ENCODE results near the gene CHAC1.

CHAC1 gene

GRCh38 chr15:40936709-40937666 is 16.3 kb upstream of the CHAC1 start:
- H3K27me3 ChIP-seq (ENCODE audit: insufficient read depth, poor library complexity, severe bottlenecking) = no peaks in the 10 kb centered on the region
- H3K27ac ChIP-seq (replicated peaks) = no peak overlapping the region
- no peak overlapping the region for H3K4me3 ChIP-seq (replicated peaks; ENCODE audit: insufficient read depth, low read length)
- DNase-seq (ENCODE audit: low read depth in 1 of 2, low spot score in 1 of 2) = no peak
- TF ChIP-seq POLR2AphosphoS5 (IDR thresholded peaks at IDR 0.05; ENCODE audit: low read depth) (no peak), GABPA (IDR thresholded peaks at IDR 0.05; ENCODE audit: low read depth) (no peak), CTCF (IDR thresholded peaks at IDR 0.05; ENCODE audit: insufficient read depth, low read length) (no peak), SPI1 (IDR thresholded peaks at IDR 0.05; ENCODE audit: borderline replicate concordance, low read depth) (no peak)
- TF ChIP-seq, protein P1, sequence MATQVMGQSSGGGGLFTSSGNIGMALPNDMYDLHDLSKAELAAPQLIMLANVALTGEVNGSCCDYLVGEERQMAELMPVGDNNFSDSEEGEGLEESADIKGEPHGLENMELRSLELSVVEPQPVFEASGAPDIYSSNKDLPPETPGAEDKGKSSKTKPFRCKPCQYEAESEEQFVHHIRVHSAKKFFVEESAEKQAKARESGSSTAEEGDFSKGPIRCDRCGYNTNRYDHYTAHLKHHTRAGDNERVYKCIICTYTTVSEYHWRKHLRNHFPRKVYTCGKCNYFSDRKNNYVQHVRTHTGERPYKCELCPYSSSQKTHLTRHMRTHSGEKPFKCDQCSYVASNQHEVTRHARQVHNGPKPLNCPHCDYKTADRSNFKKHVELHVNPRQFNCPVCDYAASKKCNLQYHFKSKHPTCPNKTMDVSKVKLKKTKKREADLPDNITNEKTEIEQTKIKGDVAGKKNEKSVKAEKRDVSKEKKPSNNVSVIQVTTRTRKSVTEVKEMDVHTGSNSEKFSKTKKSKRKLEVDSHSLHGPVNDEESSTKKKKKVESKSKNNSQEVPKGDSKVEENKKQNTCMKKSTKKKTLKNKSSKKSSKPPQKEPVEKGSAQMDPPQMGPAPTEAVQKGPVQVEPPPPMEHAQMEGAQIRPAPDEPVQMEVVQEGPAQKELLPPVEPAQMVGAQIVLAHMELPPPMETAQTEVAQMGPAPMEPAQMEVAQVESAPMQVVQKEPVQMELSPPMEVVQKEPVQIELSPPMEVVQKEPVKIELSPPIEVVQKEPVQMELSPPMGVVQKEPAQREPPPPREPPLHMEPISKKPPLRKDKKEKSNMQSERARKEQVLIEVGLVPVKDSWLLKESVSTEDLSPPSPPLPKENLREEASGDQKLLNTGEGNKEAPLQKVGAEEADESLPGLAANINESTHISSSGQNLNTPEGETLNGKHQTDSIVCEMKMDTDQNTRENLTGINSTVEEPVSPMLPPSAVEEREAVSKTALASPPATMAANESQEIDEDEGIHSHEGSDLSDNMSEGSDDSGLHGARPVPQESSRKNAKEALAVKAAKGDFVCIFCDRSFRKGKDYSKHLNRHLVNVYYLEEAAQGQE (IDR thresholded peaks at IDR 0.05; ENCODE audit: insufficient replicate concordance, low read depth) = no peak

DNA sequence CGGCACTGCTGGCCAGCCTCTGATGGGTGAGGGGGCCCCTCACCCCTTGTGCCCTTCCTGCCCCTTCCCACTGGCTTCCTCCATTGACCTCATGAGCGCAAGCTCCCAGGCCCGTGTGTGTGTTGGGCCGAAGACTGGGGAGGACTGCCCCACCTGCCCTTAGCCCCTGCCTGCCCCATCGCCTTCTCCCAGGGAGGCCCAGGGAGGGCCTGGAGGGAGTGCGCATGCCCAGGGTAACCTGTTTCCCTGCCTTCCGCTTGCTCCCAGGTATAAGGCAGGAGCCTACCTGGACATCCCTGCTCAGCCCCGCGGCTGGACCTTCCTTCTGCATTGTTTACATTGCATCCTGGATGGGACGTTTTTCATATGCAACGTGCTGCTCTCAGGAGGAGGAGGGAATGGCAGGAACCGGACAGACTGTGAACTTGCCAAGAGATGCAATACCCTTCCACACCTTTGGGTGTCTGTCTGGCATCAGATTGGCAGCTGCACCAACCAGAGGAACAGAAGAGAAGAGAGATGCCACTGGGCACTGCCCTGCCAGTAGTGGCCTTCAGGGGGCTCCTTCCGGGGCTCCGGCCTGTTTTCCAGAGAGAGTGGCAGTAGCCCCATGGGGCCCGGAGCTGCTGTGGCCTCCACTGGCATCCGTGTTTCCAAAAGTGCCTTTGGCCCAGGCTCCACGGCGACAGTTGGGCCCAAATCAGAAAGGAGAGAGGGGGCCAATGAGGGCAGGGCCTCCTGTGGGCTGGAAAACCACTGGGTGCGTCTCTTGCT is 15.3 kb upstream of the CHAC1 start:
- no peak for DNase-seq (ENCODE audit: low read depth in 1 of 2, low spot score in 1 of 2)
- no peak for TF ChIP-seq POLR2AphosphoS5 (IDR thresholded peaks at IDR 0.05; ENCODE audit: low read depth)
- TF ChIP-seq CTCF (IDR thresholded peaks at IDR 0.05; ENCODE audit: insufficient read depth, low read length) = no peak
- no peak for TF ChIP-seq GABPA (IDR thresholded peaks at IDR 0.05; ENCODE audit: low read depth)
- TF ChIP-seq, protein P1 (IDR thresholded peaks at IDR 0.05; ENCODE audit: insufficient replicate concordance, low read depth) = no peak
- no peak for TF ChIP-seq SPI1 (IDR thresholded peaks at IDR 0.05; ENCODE audit: borderline replicate concordance, low read depth)
- Histone ChIP-seq H3K27ac (replicated peaks) (no peak overlapping the region), H3K4me3 (replicated peaks; ENCODE audit: insufficient read depth, low read length) (no peak overlapping the region), H3K27me3 (ENCODE audit: insufficient read depth, poor library complexity, severe bottlenecking) (no peaks in the 10 kb centered on the region)

- TF ChIP-seq, protein P1 (IDR thresholded peaks at IDR 0.05; ENCODE audit: insufficient replicate concordance, low read depth) = no peak
- no peak for TF ChIP-seq SPI1 (IDR thresholded peaks at IDR 0.05; ENCODE audit: borderline replicate concordance, low read depth)
- TF ChIP-seq POLR2AphosphoS5 (IDR thresholded peaks at IDR 0.05; ENCODE audit: low read depth) = no peak
- TF ChIP-seq CTCF (IDR thresholded peaks at IDR 0.05; ENCODE audit: insufficient read depth, low read length) = no peak
- H3K4me3 ChIP-seq (replicated peaks; ENCODE audit: insufficient read depth, low read length) = no peak overlapping the region
- no peak for DNase-seq (ENCODE audit: low read depth in 1 of 2, low spot score in 1 of 2)
- no peak overlapping the region for H3K27ac ChIP-seq (replicated peaks)
- no peaks in the 10 kb centered on the region for H3K27me3 ChIP-seq (ENCODE audit: insufficient read depth, poor library complexity, severe bottlenecking)
Observed at GRCh38 chr15:40938536-40938870, 14.8 kb upstream of the CHAC1 start.

Data from HL-60 (cell line).